H1 (cell line): ENCODE measurements around the gene BBS7. TPM values are rescaled to one million over a fixed set of nuclear protein-coding genes. Genes with fewer than 3 reads are reported as not detected.

Source experiments
- ASH2L ChIP-seq: fragments of 200-600, 300-600 bp; sonication (generic); IDR thresholded peaks from one replicate; pipeline ENCODE4 v1.7.1; 2017; ENCODE audit warnings: low read length
- BRCA1 ChIP-seq: IDR thresholded peaks from 2 replicates; pipeline ENCODE4 v1.6.1; 2012; ENCODE audit warnings: low read depth, low read length, improper control_type of control experiment
- KDM1A ChIP-seq: fragments of 200-600, 300-600 bp; sonication (generic); IDR thresholded peaks from 2 replicates; pipeline ENCODE4 v1.7.1; 2016; ENCODE audit warnings: mild to moderate bottlenecking, low read length, borderline replicate concordance
- SP2 ChIP-seq: IDR thresholded peaks from 2 replicates; pipeline ENCODE4 v1.6.1; 2012; ENCODE audit warnings: mild to moderate bottlenecking, low read length, inconsistent platforms
- polyA plus RNA-seq, 7 experiments: library from polyadenylated mRNA; depleted of rRNA in 3 of 7; stranded (reverse) in 5 of 7; unstranded in 2 of 7; fragments of >200 nt in 5 of 7; fragments of 200-250 nt in 2 of 7; gene quantifications; 1 replicate in 5 of 7; 2 replicates in 1 of 7; 4 replicates in 1 of 7; pipeline versions ENCODE4 v1.2.1 to v1.2.3, GENCODE V29; 2011 to 2013; ENCODE audit warnings: missing spikeins in 2 of 7, mixed read lengths in 2 of 7
- total RNA-seq: library from RNA; stranded (reverse); fragmentation: NEBNext Ultra II Directional; extraction: Animal tissue kit (Norgen Biotek cat#: 25700); gene quantifications from 2 replicates; pipeline ENCODE4 v1.2.1, GENCODE V29; 2021

BBS7 gene
- total and polyA plus RNA-seq, 2 of the 8 experiments (the other 6 are each of a cell fraction or from before 2014, with no cell fraction given), result 16.6 to 21.5 TPM

DNA sequence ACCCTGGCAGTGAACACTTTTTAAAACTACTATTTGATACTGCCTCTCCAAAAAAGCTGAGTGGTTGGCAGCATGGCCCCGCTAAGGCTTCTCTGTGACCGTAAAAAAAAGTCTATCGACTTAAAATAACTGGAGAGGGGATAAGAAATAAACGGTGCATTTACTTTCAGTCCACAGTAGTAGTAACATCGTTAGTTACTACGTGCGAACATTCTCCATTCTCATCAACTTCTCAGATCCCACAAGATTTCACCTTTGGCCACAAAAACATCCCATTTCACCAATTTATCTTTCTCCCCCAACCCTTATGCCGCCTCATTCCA, 69.7 kb downstream of the BBS7 start (continued):
- no peak for TF ChIP-seq SP2
- no peak for TF ChIP-seq BRCA1
- TF ChIP-seq ASH2L, result no peak
- TF ChIP-seq KDM1A, result no peak
